ENCODE results near the gene APBB2. TPM values are rescaled to one million over a fixed set of nuclear protein-coding genes. Genes with fewer than 3 reads are reported as not detected.

APBB2 gene
- total and polyA plus RNA-seq, 2 donors: 20.6 to 67.8 TPM

- Histone ChIP-seq H3K4me3 (ENCODE audit: low read depth, low read length) (no peak overlapping the region), H3K36me3 (ENCODE audit: insufficient read depth) (no peaks in the 10 kb centered on the region), H3K4me1 (ENCODE audit: insufficient read depth) (no peaks in the 10 kb centered on the region), H3K27ac (ENCODE audit: low read depth) (no peak overlapping the region)
- 68% methylated on average over 2 of the region's 2 CpGs for WGBS
- no peak for DNase-seq (ENCODE audit: extremely low spot score)
Observed at GRCh38 chr4:40969501-40969900, 244.8 kb downstream of the APBB2 start.

- Histone ChIP-seq H3K4me1 (ENCODE audit: insufficient read depth) (no peaks in the 10 kb centered on the region), H3K4me3 (ENCODE audit: low read depth, low read length) (no peak overlapping the region), H3K27ac (ENCODE audit: low read depth) (no peak overlapping the region), H3K36me3 (ENCODE audit: insufficient read depth) (no peaks in the 10 kb centered on the region)
- DNase-seq (ENCODE audit: extremely low spot score): no peak
- WGBS: 78% methylated on average over 6 of the region's 6 CpGs
Observed at GRCh38 chr4:40967550-40967949, 246.8 kb downstream of the APBB2 start.

- Histone ChIP-seq H3K27ac (ENCODE audit: low read depth) (no peak overlapping the region), H3K4me1 (ENCODE audit: insufficient read depth) (no peaks in the 10 kb centered on the region), H3K36me3 (ENCODE audit: insufficient read depth) (no peaks in the 10 kb centered on the region), H3K4me3 (ENCODE audit: low read depth, low read length) (no peak overlapping the region)
- no peak for DNase-seq (ENCODE audit: extremely low spot score)
- WGBS: 93% methylated on average over 5 of the region's 5 CpGs
Observed at GRCh38 chr4:40966091-40966490, 248.3 kb downstream of the APBB2 start.

- Histone ChIP-seq H3K27ac (ENCODE audit: low read depth) (no peak overlapping the region), H3K4me3 (ENCODE audit: low read depth, low read length) (no peak overlapping the region), H3K36me3 (ENCODE audit: insufficient read depth) (no peaks in the 10 kb centered on the region), H3K4me1 (ENCODE audit: insufficient read depth) (no peaks in the 10 kb centered on the region)
- 92% methylated on average over 1 of the region's 1 CpG for WGBS
- no peak for DNase-seq (ENCODE audit: extremely low spot score)
Observed at GRCh38 chr4:40963897-40964478, 250.4 kb downstream of the APBB2 start.

- no peak overlapping the region for H3K27ac ChIP-seq (ENCODE audit: low read depth)
- no peaks in the 10 kb centered on the region for H3K4me1 ChIP-seq (ENCODE audit: insufficient read depth)
- WGBS: 74% methylated on average over 7 of the region's 7 CpGs
- H3K36me3 ChIP-seq (ENCODE audit: insufficient read depth): no peaks in the 10 kb centered on the region
- H3K4me3 ChIP-seq (ENCODE audit: low read depth, low read length): no peak overlapping the region
- DNase-seq (ENCODE audit: extremely low spot score): no peak
Observed at GRCh38 chr4:40962551-40963180, 251.7 kb downstream of the APBB2 start.

- no peak for DNase-seq (ENCODE audit: extremely low spot score)
- H3K27ac ChIP-seq (ENCODE audit: low read depth): no peak overlapping the region
- 98% methylated on average over 1 of the region's 1 CpG for WGBS
- no peaks in the 10 kb centered on the region for H3K4me1 ChIP-seq (ENCODE audit: insufficient read depth)
- no peak overlapping the region for H3K4me3 ChIP-seq (ENCODE audit: low read depth, low read length)
- H3K36me3 ChIP-seq (ENCODE audit: insufficient read depth): no peaks in the 10 kb centered on the region
Observed at GRCh38 chr4:40960941-40961340, 253.4 kb downstream of the APBB2 start.

- no peaks in the 10 kb centered on the region for H3K4me1 ChIP-seq (ENCODE audit: insufficient read depth)
- 91% methylated on average over 6 of the region's 6 CpGs for WGBS
- no peak for DNase-seq (ENCODE audit: extremely low spot score)
- no peak overlapping the region for H3K27ac ChIP-seq (ENCODE audit: low read depth)
- no peaks in the 10 kb centered on the region for H3K36me3 ChIP-seq (ENCODE audit: insufficient read depth)
- H3K4me3 ChIP-seq (ENCODE audit: low read depth, low read length): no peak overlapping the region
Observed at GRCh38 chr4:40957281-40957680, 257.1 kb downstream of the APBB2 start.

- 76% methylated on average over 5 of the region's 5 CpGs for WGBS
- DNase-seq (ENCODE audit: extremely low spot score): no peak
- Histone ChIP-seq H3K27ac (ENCODE audit: low read depth) (no peak overlapping the region), H3K36me3 (ENCODE audit: insufficient read depth) (no peaks in the 10 kb centered on the region), H3K4me1 (ENCODE audit: insufficient read depth) (no peaks in the 10 kb centered on the region), H3K4me3 (ENCODE audit: low read depth, low read length) (no peak overlapping the region)
Observed at GRCh38 chr4:40956721-40957255, 257.6 kb downstream of the APBB2 start.

GRCh38 chr4:40954088-40954668 lies 260.2 kb downstream of the APBB2 start:
- 49% methylated on average over 8 of the region's 8 CpGs for WGBS
- H3K4me3 ChIP-seq (ENCODE audit: low read depth, low read length): no peak overlapping the region

GRCh38 chr4:40953283-40954087 lies 260.9 kb downstream of the APBB2 start:
- Histone ChIP-seq H3K4me1 (ENCODE audit: insufficient read depth) (no peaks in the 10 kb centered on the region), H3K4me3 (ENCODE audit: low read depth, low read length) (no peak overlapping the region), H3K27ac (ENCODE audit: low read depth) (no peak overlapping the region), H3K36me3 (ENCODE audit: insufficient read depth) (no peaks in the 10 kb centered on the region)
- no peak for DNase-seq (ENCODE audit: extremely low spot score)
- 51% methylated on average over 12 of the region's 12 CpGs for WGBS

More at GRCh38 chr4:40954088-40954668, 260.2 kb downstream of the APBB2 start:
- no peak for DNase-seq (ENCODE audit: extremely low spot score)
- H3K27ac ChIP-seq (ENCODE audit: low read depth): no peak overlapping the region
- H3K4me1 ChIP-seq (ENCODE audit: insufficient read depth): no peaks in the 10 kb centered on the region
- H3K36me3 ChIP-seq (ENCODE audit: insufficient read depth): no peaks in the 10 kb centered on the region

GRCh38 chr4:40952672-40953071 lies 261.7 kb downstream of the APBB2 start:
- no peak for DNase-seq (ENCODE audit: extremely low spot score)
- 97% methylated on average over 7 of the region's 7 CpGs for WGBS
- H3K4me3 ChIP-seq (ENCODE audit: low read depth, low read length): no peak overlapping the region
- H3K27ac ChIP-seq (ENCODE audit: low read depth): no peak overlapping the region
- no peaks in the 10 kb centered on the region for H3K36me3 ChIP-seq (ENCODE audit: insufficient read depth)
- H3K4me1 ChIP-seq (ENCODE audit: insufficient read depth): no peaks in the 10 kb centered on the region

GRCh38 chr4:40952217-40952616 lies 262.1 kb downstream of the APBB2 start:
- no peak for DNase-seq (ENCODE audit: extremely low spot score)
- Histone ChIP-seq H3K27ac (ENCODE audit: low read depth) (no peak overlapping the region), H3K4me3 (ENCODE audit: low read depth, low read length) (no peak overlapping the region), H3K36me3 (ENCODE audit: insufficient read depth) (no peaks in the 10 kb centered on the region), H3K4me1 (ENCODE audit: insufficient read depth) (no peaks in the 10 kb centered on the region)
- 96% methylated on average over 4 of the region's 4 CpGs for WGBS

- no peaks in the 10 kb centered on the region for H3K4me1 ChIP-seq (ENCODE audit: insufficient read depth)
- no peak overlapping the region for H3K27ac ChIP-seq (ENCODE audit: low read depth)
- H3K36me3 ChIP-seq (ENCODE audit: insufficient read depth): no peaks in the 10 kb centered on the region
- 94% methylated on average over 5 of the region's 5 CpGs for WGBS
- no peak overlapping the region for H3K4me3 ChIP-seq (ENCODE audit: low read depth, low read length)
- no peak for DNase-seq (ENCODE audit: extremely low spot score)
Observed at GRCh38 chr4:40951026-40951425, 263.3 kb downstream of the APBB2 start.

All from urinary bladder (tissue), 4 donors.